HG02970 (cell line): ENCODE measurements around the gene AMACR.
"Not testable (repeated sequence)": the region's sequence is repeated elsewhere in the genome, so short reads cannot be mapped to it uniquely, and the experiment has no call there.

Experiments used
- ATAC-seq: cut with Tn5 transposase; IDR thresholded peaks from one replicate; pipeline ENCODE4 v1.9.1; 2021; ENCODE audit warnings: mild to moderate bottlenecking, moderate library complexity, moderate number of reproducible peaks; ENCODE audit not compliant: unreplicated experiment, low FRiP score

Gene AMACR

GRCh38 chr5:33975852-33976251, 32.0 kb downstream of the AMACR start:
- ATAC-seq: no peak

- no peak for ATAC-seq
Measured at GRCh38 chr5:33973271-33973670, 34.6 kb downstream of the AMACR start.

GRCh38 chr5:33969572-33970452, 38.0 kb downstream of the AMACR start:
- ATAC-seq: no peak

GRCh38 chr5:33968211-33969005, 39.4 kb downstream of the AMACR start:
- no peak for ATAC-seq

- no peak for ATAC-seq
Measured at GRCh38 chr5:33966805-33967204, 41.0 kb downstream of the AMACR start.

DNA sequence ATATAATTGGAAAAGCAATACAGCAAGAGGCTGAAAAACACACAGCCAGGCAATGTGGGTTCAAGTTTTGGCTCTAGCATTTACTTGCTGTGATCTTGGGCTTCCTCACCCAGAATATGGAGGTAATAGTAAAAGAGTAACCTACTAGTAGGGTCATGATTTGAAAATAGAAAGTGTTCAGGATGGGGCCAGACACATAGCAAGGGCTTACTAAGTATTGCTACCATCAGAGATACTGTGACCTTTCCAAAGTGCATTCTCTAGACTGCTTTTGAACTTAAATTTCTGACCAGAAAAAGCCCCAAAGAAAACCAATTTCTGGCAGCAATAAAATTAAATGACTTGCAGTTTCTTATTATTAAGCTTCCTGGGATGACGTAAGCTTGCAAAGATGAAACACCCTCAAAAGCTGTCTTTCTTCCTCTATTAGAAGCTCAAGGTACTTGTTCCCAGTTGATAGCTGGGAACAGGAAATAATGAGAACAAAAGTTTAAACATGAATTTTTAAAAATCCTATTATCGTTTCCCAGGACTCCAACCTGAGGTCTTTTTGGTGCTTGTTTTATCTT, 43.6 kb downstream of the AMACR start:
- no peak for ATAC-seq

DNA sequence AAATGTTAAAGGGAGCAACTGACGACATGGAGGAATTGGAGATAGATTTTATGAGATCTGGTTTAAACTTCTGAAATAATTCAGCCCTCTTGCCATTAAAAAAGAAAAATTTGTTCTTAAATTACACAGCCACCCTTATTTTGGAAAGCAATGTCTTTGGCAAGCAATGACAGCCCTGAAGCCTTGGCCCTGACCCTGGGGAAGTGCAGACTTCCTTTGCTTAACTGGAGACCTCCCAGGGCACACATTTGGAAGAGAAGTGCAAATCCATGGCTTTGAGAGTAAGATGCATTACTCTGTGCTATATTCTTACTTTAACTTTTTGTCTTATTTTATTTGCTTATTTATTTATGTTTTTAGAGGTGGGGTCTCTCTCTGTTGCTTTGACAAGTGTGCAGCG, 49.7 kb downstream of the AMACR start:
- no peak for ATAC-seq

DNA sequence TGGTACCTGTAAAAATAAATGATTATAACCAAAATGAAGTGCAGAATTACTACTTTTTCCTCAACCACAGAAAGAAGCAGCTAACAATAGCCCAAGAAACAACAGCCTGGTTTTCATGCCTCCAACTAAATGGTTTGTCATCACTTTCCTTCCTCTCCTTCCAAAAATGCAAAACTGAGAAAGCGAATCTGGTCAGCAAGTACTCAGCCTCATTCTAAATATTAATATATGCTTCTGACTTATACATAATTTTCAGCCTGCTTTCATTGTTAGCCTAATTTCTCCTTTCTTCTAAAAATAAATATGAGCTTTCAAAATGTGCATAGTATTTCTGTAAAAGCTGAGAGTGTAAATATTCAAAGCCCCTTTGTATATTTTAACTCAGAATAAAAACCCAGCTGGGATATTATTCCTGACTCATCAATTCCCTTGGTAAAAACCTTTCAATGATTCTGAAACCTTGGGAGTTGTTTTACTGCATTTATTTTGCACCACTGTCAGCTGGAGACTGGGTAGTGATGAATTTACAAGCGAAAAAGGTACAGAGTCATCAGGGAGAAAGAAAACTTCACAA, 50.2 kb downstream of the AMACR start:
- ATAC-seq: no peak

- not testable (repeated sequence) for ATAC-seq
Measured at GRCh38 chr5:33952175-33952574, 55.7 kb downstream of the AMACR start.

GRCh38 chr5:33944543-33945132, 63.2 kb downstream of the AMACR start:
- ATAC-seq: no peak

GRCh38 chr5:33941090-33941489, 66.8 kb downstream of the AMACR start:
- no peak for ATAC-seq

DNA sequence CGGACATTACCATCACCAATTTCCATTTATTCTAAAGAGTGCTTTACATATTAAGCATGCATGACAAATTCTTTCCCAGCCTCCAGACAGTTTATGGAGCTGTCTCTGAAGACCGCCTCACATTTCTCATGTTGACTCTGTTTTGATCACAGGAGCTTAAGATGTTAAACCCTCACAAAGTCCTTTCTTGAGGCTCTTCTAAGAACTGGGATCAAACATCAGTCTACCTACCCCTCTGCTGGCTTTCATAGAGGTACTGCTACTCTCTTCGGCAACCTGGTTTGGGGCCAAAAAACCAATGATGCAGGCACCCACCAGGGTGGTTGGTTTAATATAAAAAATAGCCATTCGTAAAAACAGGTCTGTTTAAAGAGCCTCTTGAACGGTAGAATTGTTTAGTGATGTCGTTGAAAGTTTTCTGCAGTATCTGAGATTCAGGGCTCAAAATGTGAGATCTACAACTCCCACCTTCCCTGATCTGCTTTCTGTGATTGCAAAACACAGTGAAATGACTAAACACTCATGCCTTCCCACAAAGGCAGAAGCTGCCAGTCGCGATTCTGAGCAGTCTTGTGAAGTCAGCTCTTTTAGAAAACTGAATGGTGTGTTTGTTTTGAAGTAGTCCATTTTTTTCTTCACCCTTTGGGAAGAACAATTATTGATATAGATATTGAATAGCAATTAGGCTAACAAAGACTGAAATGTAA, 68.1 kb downstream of the AMACR start:
- ATAC-seq: no peak

DNA sequence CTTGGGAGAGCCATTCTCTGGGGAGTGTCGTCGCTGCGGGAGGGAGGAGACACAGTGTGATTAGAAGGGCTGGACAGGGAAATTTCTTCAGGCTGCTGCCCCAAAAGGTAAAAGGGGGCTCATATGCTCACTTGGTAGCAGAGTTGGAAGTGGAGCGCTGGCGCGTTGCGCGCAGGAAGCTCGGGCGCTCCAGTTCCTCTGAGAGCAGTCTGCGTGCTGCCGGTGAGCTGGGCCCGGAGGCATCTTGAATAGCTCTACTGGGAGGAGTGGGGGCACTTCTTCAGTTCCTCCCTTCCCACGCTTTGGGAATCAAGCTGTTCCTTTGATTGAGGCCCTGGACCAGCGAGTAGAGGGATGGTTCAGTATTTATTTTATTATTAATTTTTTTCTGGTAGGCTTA, 69.0 kb downstream of the AMACR start:
- no peak for ATAC-seq

DNA sequence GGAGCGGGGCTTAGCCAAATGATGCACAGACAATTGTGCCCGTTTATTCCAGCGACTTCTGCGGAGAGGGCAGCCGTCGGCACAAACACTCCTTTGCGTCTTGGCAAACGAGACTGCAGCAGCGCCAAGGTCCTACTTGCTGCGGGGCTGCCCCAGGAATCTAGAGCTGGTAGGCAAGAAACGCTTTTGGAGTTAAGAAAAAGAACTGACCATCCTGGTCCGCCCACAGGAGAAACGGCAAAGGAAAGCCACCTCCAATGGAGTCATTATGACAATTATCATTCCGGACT, 69.4 kb downstream of the AMACR start:
- no peak for ATAC-seq

GRCh38 chr5:33937707-33938506, 69.9 kb downstream of the AMACR start:
- ATAC-seq: no peak

GRCh38 chr5:33937017-33937706, 70.7 kb downstream of the AMACR start:
- no peak for ATAC-seq

DNA sequence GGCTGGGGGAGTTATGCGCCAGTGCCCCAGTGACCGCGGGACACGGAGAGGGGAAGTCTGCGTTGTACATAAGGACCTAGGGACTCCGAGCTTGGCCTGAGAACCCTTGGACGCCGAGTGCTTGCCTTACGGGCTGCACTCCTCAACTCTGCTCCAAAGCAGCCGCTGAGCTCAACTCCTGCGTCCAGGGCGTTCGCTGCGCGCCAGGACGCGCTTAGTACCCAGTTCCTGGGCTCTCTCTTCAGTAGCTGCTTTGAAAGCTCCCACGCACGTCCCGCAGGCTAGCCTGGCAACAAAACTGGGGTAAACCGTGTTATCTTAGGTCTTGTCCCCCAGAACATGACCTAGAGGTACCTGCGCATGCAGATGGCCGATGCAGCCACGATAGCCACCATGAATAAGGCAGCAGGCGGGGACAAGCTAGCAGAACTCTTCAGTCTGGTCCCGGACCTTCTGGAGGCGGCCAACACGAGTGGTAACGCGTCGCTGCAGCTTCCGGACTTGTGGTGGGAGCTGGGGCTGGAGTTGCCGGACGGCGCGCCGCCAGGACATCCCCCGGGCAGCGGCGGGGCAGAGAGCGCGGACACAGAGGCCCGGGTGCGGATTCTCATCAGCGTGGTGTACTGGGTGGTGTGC, 71.4 kb downstream of the AMACR start, which contains the start of gene RXFP3:
RXFP3 (plus strand) TSS at position 6 of the 636 bp plus-strand sequence; CDS start at position 361, 355 bp downstream.
- ATAC-seq: no peak
